Endodermal cell (in vitro differentiated cells): ENCODE measurements around the gene RAC3. TPM values are rescaled to one million over a fixed set of nuclear protein-coding genes. Genes with fewer than 3 reads are reported as not detected.

ENCODE experiments used
- DNase-seq: peaks from one replicate; pipeline ENCODE4 v3.0.0-alpha.2; 2017
- H3K27ac ChIP-seq: 2 replicates; pipeline ENCODE4 v1.5.1; 2013; ENCODE audit warnings: mild to moderate bottlenecking, low read depth, low read length, moderate library complexity
- H3K27me3 ChIP-seq: 2 replicates; pipeline ENCODE4 v1.6.1; 2013; ENCODE audit warnings: mild to moderate bottlenecking, low read length, moderate library complexity; ENCODE audit not compliant: insufficient read depth, control insufficient read depth, poor library complexity, severe bottlenecking
- H3K36me3 ChIP-seq: 2 replicates; pipeline ENCODE4 v1.7.0; 2013; ENCODE audit warnings: mild to moderate bottlenecking, low read length, moderate library complexity; ENCODE audit not compliant: control insufficient read depth, insufficient read depth
- H3K4me1 ChIP-seq: one replicate; pipeline ENCODE4 v1.7.0; 2013; ENCODE audit warnings: low read length; ENCODE audit not compliant: control insufficient read depth, insufficient read depth
- H3K4me3 ChIP-seq: 2 replicates; pipeline ENCODE4 v1.5.1; 2013; ENCODE audit warnings: mild to moderate bottlenecking, low read length, moderate library complexity
- H3K9ac ChIP-seq: 2 replicates; pipeline ENCODE4 v1.6.1; 2013; ENCODE audit warnings: mild to moderate bottlenecking, low read length, moderate library complexity; ENCODE audit not compliant: poor library complexity, severe bottlenecking; ENCODE audit errors: extremely low read depth
- H3K9me3 ChIP-seq: 2 replicates; pipeline ENCODE4 v1.6.1; 2013; ENCODE audit warnings: mild to moderate bottlenecking, low read length, moderate library complexity; ENCODE audit not compliant: control insufficient read depth
- H3K27ac Mint-ChIP-seq: 2 replicates; pipeline ENCODE4 v1.8.0; 2020; ENCODE audit warnings: mixed read lengths
- H3K27me3 Mint-ChIP-seq: 2 replicates; pipeline ENCODE4 v1.8.0; 2021; ENCODE audit warnings: mild to moderate bottlenecking, mixed read lengths; ENCODE audit not compliant: insufficient read depth
- H3K36me3 Mint-ChIP-seq: 2 replicates; pipeline ENCODE4 v1.8.0; 2020; ENCODE audit warnings: low read depth, mixed read lengths
- H3K4me1 Mint-ChIP-seq: 2 replicates; pipeline ENCODE4 v1.8.0; 2020; ENCODE audit warnings: mixed read lengths
- H3K4me3 Mint-ChIP-seq: 2 replicates; pipeline ENCODE4 v1.8.0; 2020; ENCODE audit warnings: mild to moderate bottlenecking, moderate library complexity, mixed read lengths
- H3K9me3 Mint-ChIP-seq: 2 replicates; pipeline ENCODE4 v1.8.0; 2020; ENCODE audit warnings: mild to moderate bottlenecking, mixed read lengths
- CTCF ChIP-seq: fragments of 200-600 bp; sonication (generic); conservative IDR thresholded peaks from 2 replicates; pipeline ENCODE4 v1.5.0; 2021; ENCODE audit warnings: antibody characterized with exemption, mild to moderate bottlenecking
- WGBS, 2 experiments: methylation state at CpG; one replicate each; pipeline versions ENCODE4 v1.1.5 to v1.1.7; 2013; ENCODE audit warnings: missing lambda C conversion rate in 2 of 2, mixed read lengths in 1 of 2; ENCODE audit not compliant: insufficient coverage in 1 of 2, insufficient read length in 1 of 2; 5-methylcytosine and 5-hydroxymethylcytosine counted together
- total RNA-seq, 2 donors: library from RNA; stranded (reverse); fragmentation: NEBNext Ultra II Directional in 1 of 2; extraction: Animal tissue kit (Norgen Biotek cat#: 25700) in 1 of 2; gene quantifications; 2 replicates in 1 of 2; 3 replicates in 1 of 2; pipeline ENCODE4 v1.2.1, GENCODE V29; 2021

Gene RAC3
- total RNA-seq, 2 donors from 2014 or later = 45.7 to 53.9 TPM

- Mint-ChIP-seq H3K36me3 (no peaks in the 10 kb centered on the region), H3K9me3 (peaks cover 8% of the 10 kb centered on the region), H3K27ac (no peak overlapping the region), H3K27me3 (peaks cover 17% of the 10 kb centered on the region), H3K4me3 (no peak overlapping the region), H3K4me1 (peaks cover 4% of the 10 kb centered on the region)
- Histone ChIP-seq H3K27me3 (no peaks in the 10 kb centered on the region), H3K9ac (no peak overlapping the region), H3K27ac (no peak overlapping the region), H3K4me1 (no peaks in the 10 kb centered on the region), H3K4me3 (no peak overlapping the region), H3K36me3 (no peaks in the 10 kb centered on the region), H3K9me3 (no peaks in the 10 kb centered on the region)
- DNase-seq = no peak
- 87 to 91% methylated on average over 5 to 8 of the region's 8 CpGs for WGBS, 2 experiments
- TF ChIP-seq CTCF = no peak
These were observed 8.3 kb downstream of the RAC3 start for GRCh38 chr17:82039695-82040299.

- H3K9me3 Mint-ChIP-seq = peaks cover 8% of the 10 kb centered on the region
- DNase-seq = no peak
- H3K36me3 ChIP-seq = no peaks in the 10 kb centered on the region
- no peak overlapping the region for H3K9ac ChIP-seq
- H3K27ac ChIP-seq = no peak overlapping the region
- H3K27ac Mint-ChIP-seq = no peak overlapping the region
- 81 to 82% methylated on average over 13 to 17 of the region's 17 CpGs for WGBS, 2 experiments
- no peaks in the 10 kb centered on the region for H3K27me3 ChIP-seq
- H3K9me3 ChIP-seq = no peaks in the 10 kb centered on the region
- no peak overlapping the region for H3K4me3 ChIP-seq
- H3K4me1 Mint-ChIP-seq = peaks cover 4% of the 10 kb centered on the region
- no peaks in the 10 kb centered on the region for H3K36me3 Mint-ChIP-seq
- H3K4me1 ChIP-seq = no peaks in the 10 kb centered on the region
- H3K4me3 Mint-ChIP-seq = no peak overlapping the region
- no peak for TF ChIP-seq CTCF
- H3K27me3 Mint-ChIP-seq = peaks cover 17% of the 10 kb centered on the region
These were observed 9.8 kb downstream of the RAC3 start for GRCh38 chr17:82041144-82041814.

- 93 to 99% methylated on average over 7 to 9 of the region's 9 CpGs for WGBS, 2 experiments
- H3K27me3 Mint-ChIP-seq = peaks cover 17% of the 10 kb centered on the region
- no peak overlapping the region for H3K27ac Mint-ChIP-seq
- Histone ChIP-seq H3K27me3 (no peaks in the 10 kb centered on the region), H3K9ac (no peak overlapping the region), H3K9me3 (no peaks in the 10 kb centered on the region), H3K36me3 (peaks cover 11% of the 10 kb centered on the region), H3K27ac (no peak overlapping the region), H3K4me3 (no peak overlapping the region), H3K4me1 (no peaks in the 10 kb centered on the region)
- H3K4me3 Mint-ChIP-seq = no peak overlapping the region
- no peak for DNase-seq
- peaks cover 7% of the 10 kb centered on the region for H3K9me3 Mint-ChIP-seq
- peaks cover 9% of the 10 kb centered on the region for H3K36me3 Mint-ChIP-seq
- H3K4me1 Mint-ChIP-seq = peaks cover 4% of the 10 kb centered on the region
- no peak for TF ChIP-seq CTCF
These were observed 11.2 kb downstream of the RAC3 start for GRCh38 chr17:82042649-82043048.
